ENCODE measurements around the gene SERINC5.

DNA sequence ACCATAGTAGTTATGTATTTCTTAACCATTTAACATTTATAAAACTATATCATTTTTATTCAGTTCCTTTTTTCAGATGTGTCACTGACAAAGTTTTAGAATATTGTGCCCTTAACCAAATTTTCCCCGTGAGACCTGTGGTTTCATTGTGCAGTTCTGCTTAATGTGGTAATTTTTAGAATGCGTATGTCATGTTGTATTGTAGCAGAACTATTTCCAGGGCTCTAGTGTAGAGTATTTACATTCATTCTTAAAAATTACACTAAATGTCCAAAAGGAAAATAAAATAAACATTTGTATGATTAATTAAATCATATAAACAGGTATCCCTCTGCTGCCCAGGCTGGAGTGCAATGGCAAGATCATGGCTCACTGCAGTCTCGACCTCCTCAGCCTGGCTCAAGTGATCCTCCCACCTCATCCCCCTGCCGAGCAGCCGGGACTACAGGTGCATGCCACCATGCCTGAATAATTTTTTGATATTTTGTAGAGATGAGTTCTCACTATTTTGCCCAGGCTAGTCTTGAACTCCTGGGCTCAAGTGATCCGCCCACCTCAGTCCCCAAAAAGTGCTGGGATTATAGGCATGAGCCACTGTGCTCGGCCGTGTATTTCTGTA, 15.4 kb downstream of the SERINC5 start:
- TF ChIP-seq PPARA (CRISPR knock-in tag; IDR thresholded peaks at IDR 0.05; ENCODE audit: borderline replicate concordance) (no peak), TSHZ2 (CRISPR knock-in tag; IDR thresholded peaks at IDR 0.05) (no peak), CSDC2 (CRISPR knock-in tag; IDR thresholded peaks at IDR 0.05) (no peak), SNAI2 (CRISPR knock-in tag; IDR thresholded peaks at IDR 0.05) (no peak), TOX (CRISPR knock-in tag; IDR thresholded peaks at IDR 0.05; ENCODE audit: borderline replicate concordance) (no peak), RARB (CRISPR knock-in tag; IDR thresholded peaks at IDR 0.05) (no peak), BACH2 (CRISPR knock-in tag; IDR thresholded peaks at IDR 0.05; ENCODE audit: borderline replicate concordance) (no peak)
- TF ChIP-seq, protein P1, sequence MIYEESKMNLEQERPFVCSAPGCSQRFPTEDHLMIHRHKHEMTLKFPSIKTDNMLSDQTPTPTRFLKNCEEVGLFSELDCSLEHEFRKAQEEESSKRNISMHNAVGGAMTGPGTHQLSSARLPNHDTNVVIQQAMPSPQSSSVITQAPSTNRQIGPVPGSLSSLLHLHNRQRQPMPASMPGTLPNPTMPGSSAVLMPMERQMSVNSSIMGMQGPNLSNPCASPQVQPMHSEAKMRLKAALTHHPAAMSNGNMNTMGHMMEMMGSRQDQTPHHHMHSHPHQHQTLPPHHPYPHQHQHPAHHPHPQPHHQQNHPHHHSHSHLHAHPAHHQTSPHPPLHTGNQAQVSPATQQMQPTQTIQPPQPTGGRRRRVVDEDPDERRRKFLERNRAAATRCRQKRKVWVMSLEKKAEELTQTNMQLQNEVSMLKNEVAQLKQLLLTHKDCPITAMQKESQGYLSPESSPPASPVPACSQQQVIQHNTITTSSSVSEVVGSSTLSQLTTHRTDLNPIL (CRISPR knock-in tag; IDR thresholded peaks at IDR 0.05; ENCODE audit: low read depth): no peak

All from SK-N-SH treated with all-trans-retinoic acid at 6 μM for 48 hours (cell line).